ENCODE data around the gene SERPINH1.

The SERPINH1 gene

GRCh38 chr11:75589051-75589450 is 27.0 kb downstream of the SERPINH1 start:
- H3K9me3 ChIP-seq (ENCODE audit: insufficient read depth, low read depth, low read length), result no peaks in the 10 kb centered on the region
- H3K36me3 ChIP-seq (ENCODE audit: insufficient read depth, low read length), result no peaks in the 10 kb centered on the region
- no peaks in the 10 kb centered on the region for H3K79me2 ChIP-seq (ENCODE audit: insufficient read depth, low read length)
- TF ChIP-seq EZH2phosphoT487 (IDR thresholded peaks at IDR 0.05; ENCODE audit: borderline replicate concordance) (no peak), CTCF (conservative IDR thresholded peaks at IDR 0.05; ENCODE audit: low read length) (no peak)
- H2AFZ ChIP-seq (ENCODE audit: low read length), result no peak overlapping the region
- no peaks in the 10 kb centered on the region for H3K27me3 ChIP-seq (ENCODE audit: insufficient read depth, low read length, poor library complexity, severe bottlenecking)
- H3F3A ChIP-seq (ENCODE audit: low read depth), result no peaks in the 10 kb centered on the region
- H3K9ac ChIP-seq (ENCODE audit: low read depth, low read length, poor library complexity, severe bottlenecking), result no peak overlapping the region
- no peaks in the 10 kb centered on the region for H4K20me1 ChIP-seq (ENCODE audit: insufficient read depth, low read length, poor library complexity, severe bottlenecking)
- no peak overlapping the region for H3K4me2 ChIP-seq (ENCODE audit: low read depth, low read length, poor library complexity, severe bottlenecking)
- H3K9me2 ChIP-seq (replicated peaks; ENCODE audit: low read depth, low read length), result no peaks in the 10 kb centered on the region
- H3K4me1 ChIP-seq (ENCODE audit: insufficient read depth, low read length, poor library complexity, severe bottlenecking), result no peaks in the 10 kb centered on the region
- H3K4me3 ChIP-seq (ENCODE audit: low read length, poor library complexity, severe bottlenecking), result no peak overlapping the region

DNA sequence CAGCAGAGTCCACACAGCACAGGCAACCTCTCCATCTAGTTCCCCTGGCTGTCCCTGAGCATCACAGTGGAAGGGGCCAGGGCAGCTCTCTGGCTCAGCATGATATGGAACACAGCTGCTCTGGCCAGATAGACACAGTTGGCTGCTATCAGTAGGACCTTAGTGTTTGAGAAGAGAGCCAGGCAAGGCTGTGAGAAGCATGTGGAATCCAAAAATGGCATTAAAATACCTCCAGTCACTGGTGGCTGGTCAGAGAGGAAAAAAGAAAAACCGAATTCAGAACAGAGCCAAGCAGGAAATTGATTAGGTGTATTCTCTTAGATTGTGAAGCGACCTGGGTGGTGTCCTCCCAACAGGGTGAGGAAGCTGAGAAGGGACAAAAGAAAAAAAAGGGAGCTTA is 27.9 kb downstream of the SERPINH1 start:
- no peaks in the 10 kb centered on the region for H3K79me2 ChIP-seq (ENCODE audit: insufficient read depth, low read length)
- no peak for TF ChIP-seq EZH2phosphoT487 (IDR thresholded peaks at IDR 0.05; ENCODE audit: borderline replicate concordance)
- no peak for TF ChIP-seq CTCF (conservative IDR thresholded peaks at IDR 0.05; ENCODE audit: low read length)
- H3K9me3 ChIP-seq (ENCODE audit: insufficient read depth, low read depth, low read length), result no peaks in the 10 kb centered on the region
- no peaks in the 10 kb centered on the region for H3F3A ChIP-seq (ENCODE audit: low read depth)
- H3K9ac ChIP-seq (ENCODE audit: low read depth, low read length, poor library complexity, severe bottlenecking), result no peak overlapping the region
- H4K20me1 ChIP-seq (ENCODE audit: insufficient read depth, low read length, poor library complexity, severe bottlenecking), result no peaks in the 10 kb centered on the region
- no peaks in the 10 kb centered on the region for H3K4me1 ChIP-seq (ENCODE audit: insufficient read depth, low read length, poor library complexity, severe bottlenecking)
- no peaks in the 10 kb centered on the region for H3K27me3 ChIP-seq (ENCODE audit: insufficient read depth, low read length, poor library complexity, severe bottlenecking)
- H3K9me2 ChIP-seq (replicated peaks; ENCODE audit: low read depth, low read length), result no peaks in the 10 kb centered on the region
- no peak overlapping the region for H2AFZ ChIP-seq (ENCODE audit: low read length)
- no peak overlapping the region for H3K4me2 ChIP-seq (ENCODE audit: low read depth, low read length, poor library complexity, severe bottlenecking)
- no peaks in the 10 kb centered on the region for H3K36me3 ChIP-seq (ENCODE audit: insufficient read depth, low read length)
- H3K4me3 ChIP-seq (ENCODE audit: low read length, poor library complexity, severe bottlenecking), result no peak overlapping the region

DNA sequence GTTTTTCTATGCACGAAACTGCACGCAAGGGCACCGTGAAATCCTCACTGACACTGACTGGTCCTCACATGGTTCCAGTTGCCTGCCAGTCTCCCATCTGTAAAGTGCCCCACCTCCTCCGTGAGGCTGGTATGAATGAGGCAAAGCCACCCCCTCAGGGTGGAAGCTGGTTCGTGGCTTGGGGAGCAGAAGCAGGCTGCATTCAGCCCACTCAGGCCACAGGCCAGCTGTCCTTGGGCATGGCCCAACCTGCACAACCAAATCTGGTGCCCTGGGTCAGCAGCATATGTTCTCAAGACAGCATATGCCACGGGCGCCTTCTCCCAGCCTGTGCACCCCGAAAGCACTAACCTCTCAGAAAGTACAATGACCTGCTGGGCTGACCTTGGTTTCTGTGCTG is 29.3 kb downstream of the SERPINH1 start:
- H3K27me3 ChIP-seq (ENCODE audit: insufficient read depth, low read length, poor library complexity, severe bottlenecking), result no peaks in the 10 kb centered on the region
- H3K79me2 ChIP-seq (ENCODE audit: insufficient read depth, low read length), result no peaks in the 10 kb centered on the region
- H3K9me3 ChIP-seq (ENCODE audit: insufficient read depth, low read depth, low read length), result no peaks in the 10 kb centered on the region
- no peaks in the 10 kb centered on the region for H3K36me3 ChIP-seq (ENCODE audit: insufficient read depth, low read length)
- no peaks in the 10 kb centered on the region for H3K4me1 ChIP-seq (ENCODE audit: insufficient read depth, low read length, poor library complexity, severe bottlenecking)
- H3K9me2 ChIP-seq (replicated peaks; ENCODE audit: low read depth, low read length), result no peaks in the 10 kb centered on the region
- no peaks in the 10 kb centered on the region for H4K20me1 ChIP-seq (ENCODE audit: insufficient read depth, low read length, poor library complexity, severe bottlenecking)
- H3K4me2 ChIP-seq (ENCODE audit: low read depth, low read length, poor library complexity, severe bottlenecking), result no peak overlapping the region
- H3K4me3 ChIP-seq (ENCODE audit: low read length, poor library complexity, severe bottlenecking), result no peak overlapping the region
- H3K9ac ChIP-seq (ENCODE audit: low read depth, low read length, poor library complexity, severe bottlenecking), result no peak overlapping the region
- no peak overlapping the region for H2AFZ ChIP-seq (ENCODE audit: low read length)
- H3F3A ChIP-seq (ENCODE audit: low read depth), result no peaks in the 10 kb centered on the region
- TF ChIP-seq EZH2phosphoT487 (IDR thresholded peaks at IDR 0.05; ENCODE audit: borderline replicate concordance), result no peak

DNA sequence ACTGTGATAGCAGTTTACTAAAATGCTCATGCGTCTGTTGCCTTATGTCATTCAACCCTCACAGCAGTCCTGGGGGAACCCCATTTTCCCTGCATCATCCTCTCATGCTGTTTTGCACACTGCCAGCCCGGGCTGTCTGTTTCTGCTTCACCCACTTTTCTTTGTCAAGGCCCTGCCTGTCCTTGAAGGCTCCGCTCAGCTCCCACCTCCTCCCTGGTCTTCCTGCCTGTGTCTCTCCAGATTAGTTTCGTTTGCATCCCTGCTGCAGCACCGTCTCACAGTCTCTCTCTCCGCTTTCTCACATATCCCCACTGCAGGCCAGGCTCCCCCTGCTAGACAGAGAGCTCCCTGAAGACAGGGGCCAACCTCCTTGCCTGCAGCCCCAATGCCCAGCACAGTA is 29.9 kb downstream of the SERPINH1 start:
- Histone ChIP-seq H3K9me2 (replicated peaks; ENCODE audit: low read depth, low read length) (no peaks in the 10 kb centered on the region), H3K4me2 (ENCODE audit: low read depth, low read length, poor library complexity, severe bottlenecking) (no peak overlapping the region), H3K36me3 (ENCODE audit: insufficient read depth, low read length) (no peaks in the 10 kb centered on the region), H3F3A (ENCODE audit: low read depth) (no peaks in the 10 kb centered on the region), H3K9me3 (ENCODE audit: insufficient read depth, low read depth, low read length) (no peaks in the 10 kb centered on the region), H3K79me2 (ENCODE audit: insufficient read depth, low read length) (no peaks in the 10 kb centered on the region), H3K4me1 (ENCODE audit: insufficient read depth, low read length, poor library complexity, severe bottlenecking) (no peaks in the 10 kb centered on the region), H3K9ac (ENCODE audit: low read depth, low read length, poor library complexity, severe bottlenecking) (no peak overlapping the region), H3K4me3 (ENCODE audit: low read length, poor library complexity, severe bottlenecking) (no peak overlapping the region), H4K20me1 (ENCODE audit: insufficient read depth, low read length, poor library complexity, severe bottlenecking) (no peaks in the 10 kb centered on the region), H2AFZ (ENCODE audit: low read length) (no peak overlapping the region), H3K27me3 (ENCODE audit: insufficient read depth, low read length, poor library complexity, severe bottlenecking) (no peaks in the 10 kb centered on the region)
- no peak for TF ChIP-seq CTCF (conservative IDR thresholded peaks at IDR 0.05; ENCODE audit: low read length)

Data from Loucy (cell line).